K562 (cell line): ENCODE results near the gene NPHP1. TPM values are rescaled to one million over a fixed set of nuclear protein-coding genes. Genes with fewer than 3 reads are reported as not detected.

Experiments
- ATAC-seq: fragments of 200-7000 bp; cut with Tn5 transposase; 3 replicates; pipeline ENCODE4 v1.9.1; 2020; ENCODE audit warnings: moderate library complexity
- BruUV-seq: library from RNA; stranded (reverse); fragments of 400-500 nt; replicated peaks from 2 replicates; lab custom pipeline; 2021; lab: Mats Ljungman, UMichigan
- CTCF ChIA-PET: fragments of 300-600 bp; formaldehyde crosslinking; extraction: SDS; loops from one replicate; lab custom pipeline; 2021; ENCODE audit warnings: low intra/inter-chr PET ratio; lab: Yijun Ruan, JAX
- POLR2A ChIA-PET: fragments of 300-600, 350-650 bp; sonication (Branson Sonifier 250); formaldehyde crosslinking; extraction: SDS; loops from one replicate; lab custom pipeline; 2021; ENCODE audit warnings: antibody characterized with exemption, inconsistent platforms; lab: Yijun Ruan, JAX
- DNase-seq, 4 experiments: peaks; one replicate each; pipeline versions ENCODE4 v3.0.0 to v3.0.0-alpha.2; 2011 to 2018; ENCODE audit warnings: low spot score in 3 of 4, mixed read lengths in 3 of 4; ENCODE audit errors: extremely low read depth in 1 of 4
- FAIRE-seq: peaks from 2 replicates; lab custom pipeline; 2011; peaks lifted over from hg19 to GRCh38; lab: Jason Lieb, UNC
- H2AFZ ChIP-seq: 2 replicates; pipeline ENCODE4 v1.6.0; 2011; ENCODE audit warnings: low read depth, low read length, control low read depth, inconsistent platforms
- H3K27ac ChIP-seq: fragments of 200-600 bp; 3 replicates; pipeline ENCODE4 v1.8.0; 2011; ENCODE audit warnings: low read depth, mild to moderate bottlenecking, control low read depth, inconsistent platforms, low read length, moderate library complexity, mixed read lengths; ENCODE audit errors: extremely low read depth
- H3K27me3 ChIP-seq, 2 experiments: fragments of 300-600 bp in 1 of 2; 2 replicates in 1 of 2; 3 replicates in 1 of 2; pipeline versions ENCODE4 v1.6.0 to v1.8.0; 2011; ENCODE audit warnings: inconsistent platforms in 2 of 2, low read length in 2 of 2, mild to moderate bottlenecking in 1 of 2, mixed read lengths in 1 of 2, moderate library complexity in 1 of 2; ENCODE audit not compliant: control insufficient read depth in 2 of 2, insufficient read depth in 2 of 2
- H3K36me3 ChIP-seq: fragments of 300-600 bp; 3 replicates; pipeline ENCODE4 v1.8.0; 2011; ENCODE audit warnings: mild to moderate bottlenecking, low read length, inconsistent platforms; ENCODE audit not compliant: control insufficient read depth, insufficient read depth
- H3K4me1 ChIP-seq, 2 experiments: fragments of 200-600 bp in 1 of 2; replicated peaks in 1 of 2; 2 replicates in 1 of 2; 3 replicates in 1 of 2; pipeline versions ENCODE4 v1.5.1 to v1.8.0; 2011; ENCODE audit warnings: inconsistent platforms in 2 of 2, low read length in 2 of 2, mild to moderate bottlenecking in 1 of 2, mixed read lengths in 1 of 2, moderate library complexity in 1 of 2; ENCODE audit not compliant: control insufficient read depth in 2 of 2, insufficient read depth in 2 of 2
- H3K4me2 ChIP-seq: 2 replicates; pipeline ENCODE4 v1.6.1; 2011; ENCODE audit warnings: low read length, control low read depth, inconsistent platforms, mixed read lengths; ENCODE audit not compliant: insufficient read depth
- H3K4me3 ChIP-seq: fragments of 200-600 bp; sonication (generic), shearing (Covaris generic); 2 replicates; pipeline ENCODE4 v1.5.1; 2016; ENCODE audit warnings: control low read depth, inconsistent platforms
- H3K79me2 ChIP-seq: fragments of 200-600 bp; 3 replicates; pipeline ENCODE4 v1.8.0; 2011; ENCODE audit warnings: low read length, inconsistent platforms; ENCODE audit not compliant: control insufficient read depth, insufficient read depth
- H3K9ac ChIP-seq, 2 experiments: 2 replicates each; pipeline versions ENCODE4 v1.6.0 to v1.6.1; 2011; ENCODE audit warnings: low read depth in 2 of 2, low read length in 2 of 2, control low read depth in 1 of 2, inconsistent platforms in 1 of 2, mild to moderate bottlenecking in 1 of 2, mixed read lengths in 1 of 2; ENCODE audit not compliant: insufficient read depth in 1 of 2
- H3K9me1 ChIP-seq: one replicate; pipeline ENCODE4 v1.6.0; 2011; ENCODE audit warnings: inconsistent platforms, mild to moderate bottlenecking, low read length, moderate library complexity; ENCODE audit not compliant: control insufficient read depth, insufficient read depth
- H3K9me3 ChIP-seq: replicated peaks from 2 replicates; pipeline ENCODE4 v1.5.1; 2011; ENCODE audit warnings: low read depth, low read length, inconsistent platforms; ENCODE audit not compliant: control insufficient read depth, insufficient read depth
- H4K20me1 ChIP-seq: replicated peaks from 2 replicates; pipeline ENCODE4 v1.6.1; 2011; ENCODE audit warnings: low read length, inconsistent platforms, mixed read lengths; ENCODE audit not compliant: control insufficient read depth, insufficient read depth
- GTF2A2 ChIP-seq: IDR thresholded peaks from 2 replicates; pipeline ENCODE4 v1.6.1; 2016; ENCODE audit warnings: mild to moderate bottlenecking, missing genetic modification characterization, missing compliant biosample characterization
- RBM25 ChIP-seq: fragments of 200-400 bp; formaldehyde crosslinking; IDR thresholded peaks from 2 replicates; pipeline ENCODE4 v1.6.1; 2018; ENCODE audit warnings: low read length, low read depth, moderate library complexity; ENCODE audit not compliant: severe bottlenecking
- ZFP36 ChIP-seq: fragments of 150-350 bp; IDR thresholded peaks from 2 replicates; pipeline ENCODE4 v1.6.1; 2018; ENCODE audit warnings: low read length, low read depth; ENCODE audit not compliant: partially characterized antibody
- ZNF253 ChIP-seq: fragments of 250-450 bp; sonication (Bioruptor Pico); conservative IDR thresholded peaks from 2 replicates; pipeline ENCODE4 v1.6.1; 2021; ENCODE audit warnings: mild to moderate bottlenecking
- WGBS: fragments of 100-300 bp; shearing (Covaris generic); methylation state at CpG from one replicate; pipeline ENCODE4 v1.1.6; 2016; ENCODE audit warnings: low coverage, mixed read lengths; ENCODE audit not compliant: insufficient coverage; ENCODE audit errors: missing lambda C conversion rate; 5-methylcytosine and 5-hydroxymethylcytosine counted together
- in situ Hi-C: fragments of 300-500 bp; cut with MboI; formaldehyde crosslinking; loops from 4 replicates; pipeline ENCODE4 v1.15.0; 2018; ENCODE audit warnings: inconsistent platforms, mixed read lengths
- intact Hi-C: fragments of 100-400 bp; cut with micrococcal nuclease; formaldehyde crosslinking; loops from 2 replicates; pipeline ENCODE4 v1.14.2; 2022
- polyA plus RNA-seq, 8 experiments: library from polyadenylated mRNA; depleted of rRNA in 4 of 8; stranded (reverse) in 5 of 8; unstranded in 3 of 8; fragments of >200 nt; fragmentation: Nextera tagmentation in 2 of 8; fragmentation: Illumina TruSeq in 1 of 8; extraction: Ambion mirVana in 2 of 8; extraction: Trizol in 1 of 8; gene quantifications; 2 replicates each; pipeline versions ENCODE4 v1.2.1 to v1.2.3, GENCODE V29; 2011 to 2014; ENCODE audit warnings: inconsistent platforms in 1 of 8, missing spikeins in 1 of 8
- total RNA-seq, 7 experiments: library from RNA; depleted of rRNA in 6 of 7; stranded (reverse); fragments of >200 nt in 6 of 7; fragmentation: Illumina TruSeq in 2 of 7; extraction: Trizol in 2 of 7; gene quantifications; 2 replicates each; pipeline versions ENCODE4 v1.2.1 to v1.2.3, GENCODE V29; 2011 to 2021; ENCODE audit warnings: low replicate concordance in 1 of 7

The NPHP1 gene
- total and polyA plus RNA-seq, 9 of the 15 experiments (the other 6 are each of a cell fraction or from before 2014, with no cell fraction given) = 0.11 to 0.32 (median 0.20) TPM; not detected in 5

GRCh38 chr2:110101901-110102803 lies 102.7 kb downstream of the NPHP1 start:
- ATAC-seq = no peak
- TF ChIP-seq GTF2A2 (tag) = no peak
- peak; percentile 63 for TF ChIP-seq RBM25
- no peak for TF ChIP-seq ZNF253 (CRISPR knock-in tag)
- peak; percentile 92 for TF ChIP-seq ZFP36
- TF ChIP-seq, all 486 proteins: peak for 2
- CTCF ChIA-PET = no interaction called here

More at GRCh38 chr2:110101901-110102803, 102.7 kb downstream of the NPHP1 start:
- POLR2A ChIA-PET = no interaction called here
- Histone ChIP-seq H3K4me2 (no peak overlapping the region), H3K9ac (no peak overlapping the region), H3K27me3 (no peaks in the 10 kb centered on the region; a peak in 1 of 5 replicates), H3K4me3 (no peak overlapping the region), H3K4me1 (no peaks in the 10 kb centered on the region), H3K36me3 (no peaks in the 10 kb centered on the region), H3K9me1 (no peaks in the 10 kb centered on the region), H2AFZ (no peak overlapping the region), H3K79me2 (no peaks in the 10 kb centered on the region), H3K27ac (no peak overlapping the region), H3K9me3 (no peaks in the 10 kb centered on the region), H4K20me1 (no peaks in the 10 kb centered on the region)
- DNase-seq (no peak), FAIRE-seq (no peak)
- no TSS peak for BruUV-seq
- 3% methylated on average over 9 of the region's 9 CpGs for WGBS
- intact Hi-C loops = no loop called here
- in situ Hi-C loops = no loop called here
